ENCODE results near the gene TBCD.
"Not testable (repeated sequence)": the region's sequence is repeated elsewhere in the genome, so short reads cannot be mapped to it uniquely, and the experiment has no call there.

GRCh38 chr17:82774456-82774855 lies 22.6 kb downstream of the TBCD start:
- TF ChIP-seq POLR2A (IDR thresholded peaks at IDR 0.05; ENCODE audit: extremely low read depth, insufficient read length); CTCF (IDR thresholded peaks at IDR 0.05; ENCODE audit: low read depth, low read length); MAX (IDR thresholded peaks at IDR 0.05; ENCODE audit: low read depth, low read length); MYC (IDR thresholded peaks at IDR 0.05; ENCODE audit: low read depth, low read length): not testable (repeated sequence)

Measured in NB4 (cell line).